ENCODE measurements around the gene ARHGAP44.

Gene ARHGAP44

GRCh38 chr17:12808723-12809122 lies 19.4 kb downstream of the ARHGAP44 start:
- DNase-seq (ENCODE audit: extremely low spot score) = no peak
- TF ChIP-seq L3MBTL2 (conservative IDR thresholded peaks at IDR 0.05) = no peak
- no peak for TF ChIP-seq SUZ12 (IDR thresholded peaks at IDR 0.05)
- TF ChIP-seq ELF4 (IDR thresholded peaks at IDR 0.05) = no peak
- TF ChIP-seq BHLHE40 (IDR thresholded peaks at IDR 0.05; ENCODE audit: borderline replicate concordance) = no peak
- no peak for TF ChIP-seq FOXA1 (IDR thresholded peaks at IDR 0.05)
- no peak for TF ChIP-seq PKNOX1 (IDR thresholded peaks at IDR 0.05)
- TF ChIP-seq ARNT (IDR thresholded peaks at IDR 0.05) = no peak
- no peak for TF ChIP-seq SP1 (IDR thresholded peaks at IDR 0.05)
- no peak for TF ChIP-seq NFRKB (IDR thresholded peaks at IDR 0.05)
- no peak for TF ChIP-seq CTBP1 (IDR thresholded peaks at IDR 0.05; ENCODE audit: borderline replicate concordance)
- no peak for TF ChIP-seq ZNF384 (IDR thresholded peaks at IDR 0.05)
- no peak for TF ChIP-seq HDGF (IDR thresholded peaks at IDR 0.05; ENCODE audit: borderline replicate concordance)
- no peak for TF ChIP-seq TARDBP (IDR thresholded peaks at IDR 0.05)
- no peak for TF ChIP-seq FOXK2 (IDR thresholded peaks at IDR 0.05)
- no peak for TF ChIP-seq FOXM1 (IDR thresholded peaks at IDR 0.05; ENCODE audit: borderline replicate concordance)
- no peak for TF ChIP-seq LEF1 (IDR thresholded peaks at IDR 0.05; ENCODE audit: borderline replicate concordance)
- POLR2A ChIA-PET = no interaction called here
- CTCF ChIA-PET = no interaction called here

GRCh38 chr17:12812877-12813276 lies 23.6 kb downstream of the ARHGAP44 start:
- TF ChIP-seq FOXM1 (IDR thresholded peaks at IDR 0.05; ENCODE audit: borderline replicate concordance) (no peak), PKNOX1 (IDR thresholded peaks at IDR 0.05) (no peak), L3MBTL2 (conservative IDR thresholded peaks at IDR 0.05) (no peak), NFRKB (IDR thresholded peaks at IDR 0.05) (no peak), ARNT (IDR thresholded peaks at IDR 0.05) (no peak), CTBP1 (IDR thresholded peaks at IDR 0.05; ENCODE audit: borderline replicate concordance) (no peak), SP1 (IDR thresholded peaks at IDR 0.05) (no peak), FOXK2 (IDR thresholded peaks at IDR 0.05) (no peak), ELF4 (IDR thresholded peaks at IDR 0.05) (no peak), HDGF (IDR thresholded peaks at IDR 0.05; ENCODE audit: borderline replicate concordance) (no peak), LEF1 (IDR thresholded peaks at IDR 0.05; ENCODE audit: borderline replicate concordance) (no peak), TARDBP (IDR thresholded peaks at IDR 0.05) (no peak), SUZ12 (IDR thresholded peaks at IDR 0.05) (no peak), FOXA1 (IDR thresholded peaks at IDR 0.05) (no peak), ZNF384 (IDR thresholded peaks at IDR 0.05) (no peak), BHLHE40 (IDR thresholded peaks at IDR 0.05; ENCODE audit: borderline replicate concordance) (no peak)
- CTCF ChIA-PET = no interaction called here
- DNase-seq (ENCODE audit: extremely low spot score) = no peak
- POLR2A ChIA-PET = no interaction called here

GRCh38 chr17:12813664-12814063 lies 24.4 kb downstream of the ARHGAP44 start:
- ChIA-PET CTCF (no interaction called here), POLR2A (no interaction called here)
- DNase-seq (ENCODE audit: extremely low spot score) = no peak
- no peak for TF ChIP-seq NFRKB (IDR thresholded peaks at IDR 0.05)
- no peak for TF ChIP-seq TARDBP (IDR thresholded peaks at IDR 0.05)
- TF ChIP-seq CTBP1 (IDR thresholded peaks at IDR 0.05; ENCODE audit: borderline replicate concordance) = no peak
- no peak for TF ChIP-seq FOXA1 (IDR thresholded peaks at IDR 0.05)
- TF ChIP-seq ELF4 (IDR thresholded peaks at IDR 0.05) = no peak
- TF ChIP-seq SUZ12 (IDR thresholded peaks at IDR 0.05) = no peak
- no peak for TF ChIP-seq SP1 (IDR thresholded peaks at IDR 0.05)
- no peak for TF ChIP-seq FOXK2 (IDR thresholded peaks at IDR 0.05)

- TF ChIP-seq SP1 (IDR thresholded peaks at IDR 0.05) (no peak), FOXA1 (IDR thresholded peaks at IDR 0.05) (no peak), HDGF (IDR thresholded peaks at IDR 0.05; ENCODE audit: borderline replicate concordance) (no peak), SUZ12 (IDR thresholded peaks at IDR 0.05) (no peak), TARDBP (IDR thresholded peaks at IDR 0.05) (no peak), FOXK2 (IDR thresholded peaks at IDR 0.05) (no peak), CTBP1 (IDR thresholded peaks at IDR 0.05; ENCODE audit: borderline replicate concordance) (no peak), ZNF384 (IDR thresholded peaks at IDR 0.05) (no peak), NFRKB (IDR thresholded peaks at IDR 0.05) (no peak), L3MBTL2 (conservative IDR thresholded peaks at IDR 0.05) (no peak), PKNOX1 (IDR thresholded peaks at IDR 0.05) (no peak), FOXM1 (IDR thresholded peaks at IDR 0.05; ENCODE audit: borderline replicate concordance) (no peak), ARNT (IDR thresholded peaks at IDR 0.05) (no peak), LEF1 (IDR thresholded peaks at IDR 0.05; ENCODE audit: borderline replicate concordance) (no peak), ELF4 (IDR thresholded peaks at IDR 0.05) (no peak), BHLHE40 (IDR thresholded peaks at IDR 0.05; ENCODE audit: borderline replicate concordance) (no peak)
- no peak for DNase-seq (ENCODE audit: extremely low spot score)
- CTCF ChIA-PET = no interaction called here
- POLR2A ChIA-PET = no interaction called here
Observed at GRCh38 chr17:12814718-12815117, 25.4 kb downstream of the ARHGAP44 start.

GRCh38 chr17:12815642-12816141 lies 26.4 kb downstream of the ARHGAP44 start:
- POLR2A ChIA-PET = no interaction called here
- no peak for DNase-seq (ENCODE audit: extremely low spot score)
- CTCF ChIA-PET = no interaction called here
- TF ChIP-seq CTBP1 (IDR thresholded peaks at IDR 0.05; ENCODE audit: borderline replicate concordance) (no peak), ELF4 (IDR thresholded peaks at IDR 0.05) (no peak), BHLHE40 (IDR thresholded peaks at IDR 0.05; ENCODE audit: borderline replicate concordance) (no peak), SP1 (IDR thresholded peaks at IDR 0.05) (no peak), PKNOX1 (IDR thresholded peaks at IDR 0.05) (no peak), ZNF384 (IDR thresholded peaks at IDR 0.05) (no peak), FOXK2 (IDR thresholded peaks at IDR 0.05) (no peak), SUZ12 (IDR thresholded peaks at IDR 0.05) (no peak), FOXA1 (IDR thresholded peaks at IDR 0.05) (no peak), TARDBP (IDR thresholded peaks at IDR 0.05) (no peak), LEF1 (IDR thresholded peaks at IDR 0.05; ENCODE audit: borderline replicate concordance) (no peak), ARNT (IDR thresholded peaks at IDR 0.05) (no peak)

All from HEK293T (cell line).